A549 (cell line): ENCODE results near the gene PRKG1. TPM values are rescaled to one million over a fixed set of nuclear protein-coding genes. Genes with fewer than 3 reads are reported as not detected.

Experiments used
- ATAC-seq, 2 experiments: fragments of 200-7000 bp in 1 of 2; fragments of >200 bp in 1 of 2; cut with Nextera tagmentation in 1 of 2; cut with Tn5 transposase in 1 of 2; 3 replicates each; pipeline versions ENCODE4 v1.8.0 to v1.9.1; 2018 to 2020; ENCODE audit warnings: mild to moderate bottlenecking in 1 of 2, moderate library complexity in 1 of 2
- CTCF ChIA-PET: fragments of 300-600 bp; sonication (Branson Sonifier 250); formaldehyde crosslinking; extraction: SDS; loops from one replicate; lab custom pipeline; 2021; ENCODE audit warnings: antibody characterized with exemption, inconsistent platforms; lab: Yijun Ruan, JAX
- POLR2A ChIA-PET: fragments of 350-600 bp; formaldehyde crosslinking; extraction: SDS; loops from one replicate; lab custom pipeline; 2021; ENCODE audit warnings: antibody characterized with exemption, inconsistent platforms; lab: Yijun Ruan, JAX
- DNase-seq, 2 experiments: peaks; one replicate each; pipeline versions ENCODE4 v3.0.0 to v3.0.0-alpha.2; 2011 to 2016; ENCODE audit warnings: low read depth in 1 of 2, low spot score in 1 of 2
- FAIRE-seq: peaks from 2 replicates; lab custom pipeline; 2011; peaks lifted over from hg19 to GRCh38; lab: Jason Lieb, UNC
- H3K27ac ChIP-seq, 2 experiments: fragments of >200 bp; sonication (Bioruptor Twin); formaldehyde crosslinking; 3 replicates each; pipeline ENCODE4 v1.5.1; 2016 to 2017
- H3K4me1 ChIP-seq: fragments of >200 bp; sonication (Bioruptor Twin); formaldehyde crosslinking; 3 replicates; pipeline ENCODE4 v1.6.1; 2016
- H3K4me2 ChIP-seq: fragments of >200 bp; sonication (Bioruptor Twin); formaldehyde crosslinking; 3 replicates; pipeline ENCODE4 v1.6.1; 2016
- H3K4me3 ChIP-seq: fragments of >200 bp; sonication (Bioruptor Twin); formaldehyde crosslinking; 3 replicates; pipeline ENCODE4 v1.5.1; 2016
- H3K9me3 ChIP-seq: fragments of >200 bp; sonication (Bioruptor Twin); formaldehyde crosslinking; 3 replicates; pipeline ENCODE4 v1.6.1; 2016
- BHLHE40 ChIP-seq: IDR thresholded peaks from 2 replicates; pipeline ENCODE4 v1.6.1; 2012; ENCODE audit warnings: low read depth, low read length, inconsistent platforms
- CHD4 ChIP-seq: fragments of 200-600 bp; sonication (generic); IDR thresholded peaks from 2 replicates; pipeline ENCODE4 v1.6.1; 2016; ENCODE audit warnings: antibody characterized with exemption, mild to moderate bottlenecking, borderline replicate concordance
- EHMT2 ChIP-seq: fragments of 200-600 bp; sonication (generic); IDR thresholded peaks from 2 replicates; pipeline ENCODE4 v1.6.1; 2016; ENCODE audit warnings: antibody characterized with exemption, low read depth, mild to moderate bottlenecking, moderate library complexity
- GATA3 ChIP-seq: IDR thresholded peaks from 2 replicates; pipeline ENCODE4 v1.6.1; 2012; ENCODE audit warnings: borderline replicate concordance
- HDAC2 ChIP-seq: fragments of 200-600 bp; sonication (generic); IDR thresholded peaks from 2 replicates; pipeline ENCODE4 v1.6.1; 2016
- HMGXB4 ChIP-seq: fragments of 250-450 bp; sonication (Bioruptor Pico); IDR thresholded peaks from 2 replicates; pipeline ENCODE4 v1.5.0; 2021; ENCODE audit warnings: mild to moderate bottlenecking, moderate library complexity, borderline replicate concordance
- HOXA7 ChIP-seq: fragments of 250-450 bp; sonication (Bioruptor Pico); IDR thresholded peaks from 2 replicates; pipeline ENCODE4 v1.5.0; 2020; ENCODE audit warnings: mild to moderate bottlenecking, moderate library complexity
- HOXB13 ChIP-seq: fragments of 250-450 bp; sonication (Bioruptor Pico); IDR thresholded peaks from 2 replicates; pipeline ENCODE4 v1.5.0; 2020; ENCODE audit warnings: low read depth, mild to moderate bottlenecking, moderate library complexity
- JUN ChIP-seq, 2 experiments: fragments of >200 bp; sonication (Bioruptor Twin); formaldehyde crosslinking; IDR thresholded peaks; 2 replicates in 1 of 2; 3 replicates in 1 of 2; pipeline ENCODE4 v1.6.1; 2016 to 2017
- JUNB ChIP-seq: fragments of >200 bp; sonication (Bioruptor Twin); formaldehyde crosslinking; IDR thresholded peaks from 2 replicates; pipeline ENCODE4 v1.6.1; 2016
- KDM1A ChIP-seq: fragments of 200-600 bp; sonication (generic); IDR thresholded peaks from 2 replicates; pipeline ENCODE4 v1.6.1; 2016; ENCODE audit warnings: low read depth, mild to moderate bottlenecking
- KDM5A ChIP-seq: fragments of 200-600 bp; sonication (generic); IDR thresholded peaks from 2 replicates; pipeline ENCODE4 v1.6.1; 2016; ENCODE audit warnings: antibody characterized with exemption, mild to moderate bottlenecking
- MAFK ChIP-seq: fragments of 450-650 bp; IDR thresholded peaks from 2 replicates; pipeline ENCODE4 v1.6.1; 2014; ENCODE audit not compliant: partially characterized antibody
- MAZ ChIP-seq: fragments of 150-350 bp; IDR thresholded peaks from 2 replicates; pipeline ENCODE4 v1.6.1; 2014; ENCODE audit warnings: antibody characterized with exemption, low read depth, low read length, borderline replicate concordance
- NR3C1 ChIP-seq: fragments of >200 bp; sonication (Bioruptor Twin); formaldehyde crosslinking; IDR thresholded peaks from 3 replicates; pipeline ENCODE4 v1.6.1; 2017
- POLR2A ChIP-seq: IDR thresholded peaks from 2 replicates; pipeline ENCODE4 v1.6.1; 2012; ENCODE audit warnings: mild to moderate bottlenecking, low read length
- POLR2AphosphoS2 ChIP-seq: conservative IDR thresholded peaks from 2 replicates; pipeline ENCODE4 v1.6.1; 2012; ENCODE audit warnings: low read length, improper control_type of control experiment, inconsistent platforms
- RAD21 ChIP-seq, 2 experiments: fragments of >200 bp in 1 of 2; sonication (Bioruptor Twin) in 1 of 2; formaldehyde crosslinking in 1 of 2; IDR thresholded peaks in 1 of 2; conservative IDR thresholded peaks in 1 of 2; 2 replicates in 1 of 2; 3 replicates in 1 of 2; pipeline ENCODE4 v1.6.1; 2012 to 2018; ENCODE audit warnings: inconsistent platforms in 1 of 2
- REST ChIP-seq: fragments of 200-600 bp; sonication (generic); IDR thresholded peaks from 2 replicates; pipeline ENCODE4 v1.6.1; 2016; ENCODE audit warnings: antibody characterized with exemption, mild to moderate bottlenecking, moderate library complexity
- SREBF2 ChIP-seq: fragments of 450-650 bp; IDR thresholded peaks from 2 replicates; pipeline ENCODE4 v1.6.1; 2014; ENCODE audit warnings: mild to moderate bottlenecking, moderate library complexity
- TFCP2L1 ChIP-seq: fragments of 250-450 bp; sonication (Bioruptor Pico); IDR thresholded peaks from 2 replicates; pipeline ENCODE4 v1.5.0; 2021; ENCODE audit warnings: mild to moderate bottlenecking
- ZC3H11A ChIP-seq: fragments of 450-650 bp; IDR thresholded peaks from 2 replicates; pipeline ENCODE4 v1.6.1; 2014; ENCODE audit warnings: antibody characterized with exemption, mild to moderate bottlenecking
- ZFP36 ChIP-seq: fragments of 450-650 bp; IDR thresholded peaks from 2 replicates; pipeline ENCODE4 v1.6.1; 2014; ENCODE audit warnings: borderline replicate concordance; ENCODE audit not compliant: partially characterized antibody
- ZNF302 ChIP-seq: fragments of 250-450 bp; sonication (Bioruptor Pico); IDR thresholded peaks from 2 replicates; pipeline ENCODE4 v1.9.0; 2021; ENCODE audit warnings: inconsistent platforms, mild to moderate bottlenecking, moderate library complexity
- ZSCAN20 ChIP-seq: fragments of 250-450 bp; sonication (Bioruptor Pico); IDR thresholded peaks from 2 replicates; pipeline ENCODE4 v1.8.0; 2022; ENCODE audit warnings: mild to moderate bottlenecking, moderate library complexity
- WGBS: methylation state at CpG from one replicate; pipeline ENCODE4 v1.1.6; 2017; ENCODE audit errors: missing lambda C conversion rate; 5-methylcytosine and 5-hydroxymethylcytosine counted together
- polyA plus RNA-seq, 4 experiments: library from polyadenylated mRNA; depleted of rRNA in 3 of 4; stranded (reverse); fragments of >200 nt; fragmentation: RNase III in 1 of 4; extraction: RNeasy Plus Mini Kit Qiagen cat#74134 plus additional on column Dnase treatment in 1 of 4; gene quantifications; 2 replicates in 3 of 4; 3 replicates in 1 of 4; pipeline ENCODE4 v1.2.3, GENCODE V29; 2011 to 2017
- TF ChIP-seq, protein P1 (sequence below): fragments of 250-450 bp; sonication (Bioruptor Pico); IDR thresholded peaks from 2 replicates; pipeline ENCODE4 v1.5.0; 2020; ENCODE audit warnings: low read depth, mild to moderate bottlenecking, moderate library complexity
- TF ChIP-seq, protein P2 (sequence below): fragments of >200 bp; sonication (Bioruptor Twin); formaldehyde crosslinking; IDR thresholded peaks from 2 replicates; pipeline ENCODE4 v1.6.1; 2016

PRKG1 gene
- polyA plus RNA-seq, 2 of the 4 experiments (the other 2 are of a cell fraction) = not detected

GRCh38 chr10:51368943-51369342 is 294.7 kb downstream of the PRKG1 start:
- ATAC-seq = no peak
- WGBS = 15% methylated on average over 5 of the region's 5 CpGs
- TF ChIP-seq HMGXB4 (CRISPR knock-in tag) (no peak), EHMT2 (no peak), HOXA7 (CRISPR knock-in tag) (no peak), MAZ (no peak), NR3C1 (no peak), JUN (IDR thresholded peaks at IDR 0.05) (no peak), ZC3H11A (no peak), POLR2A (no peak), ZNF302 (CRISPR knock-in tag) (no peak), CHD4 (no peak), REST (no peak), POLR2AphosphoS2 (no peak), JUNB (no peak), ZSCAN20 (no peak), MAFK (no peak), TFCP2L1 (CRISPR knock-in tag) (no peak), BHLHE40 (no peak), GATA3 (no peak), SREBF2 (no peak)
- TF ChIP-seq, protein P1, sequence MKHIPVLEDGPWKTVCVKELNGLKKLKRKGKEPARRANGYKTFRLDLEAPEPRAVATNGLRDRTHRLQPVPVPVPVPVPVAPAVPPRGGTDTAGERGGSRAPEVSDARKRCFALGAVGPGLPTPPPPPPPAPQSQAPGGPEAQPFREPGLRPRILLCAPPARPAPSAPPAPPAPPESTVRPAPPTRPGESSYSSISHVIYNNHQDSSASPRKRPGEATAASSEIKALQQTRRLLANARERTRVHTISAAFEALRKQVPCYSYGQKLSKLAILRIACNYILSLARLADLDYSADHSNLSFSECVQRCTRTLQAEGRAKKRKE (CRISPR knock-in tag) = no peak
- ChIA-PET POLR2A (no interaction called here), CTCF (no interaction called here)
- Histone ChIP-seq H3K9me3 (no peaks in the 10 kb centered on the region), H3K4me1 (no peaks in the 10 kb centered on the region), H3K4me2 (no peak overlapping the region), H3K4me3 (no peak overlapping the region), H3K27ac (no peak overlapping the region)
- no peak for DNase-seq
- no peak for FAIRE-seq

DNA sequence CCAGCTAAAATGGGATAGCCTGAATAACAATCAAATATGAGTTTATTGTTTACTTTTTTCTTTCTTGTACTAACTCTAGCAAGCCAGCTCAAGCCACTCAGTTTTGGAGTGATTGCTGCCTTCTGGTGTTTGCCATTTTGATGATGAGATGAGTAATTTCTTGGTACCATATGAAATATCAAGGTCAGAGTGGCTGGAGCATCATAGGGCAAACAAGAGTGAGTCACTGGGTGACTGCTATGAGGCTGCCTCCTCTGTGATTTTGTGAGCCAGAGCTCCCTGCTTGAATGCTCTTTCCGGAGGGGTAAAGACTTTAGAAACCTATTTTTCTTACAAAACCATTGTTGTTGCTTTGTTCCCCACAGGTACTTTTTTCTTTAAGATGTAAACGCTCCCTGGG is 295.6 kb downstream of the PRKG1 start:
- ChIA-PET CTCF (no interaction called here), POLR2A (no interaction called here)
- Histone ChIP-seq H3K9me3 (no peaks in the 10 kb centered on the region), H3K27ac (no peak overlapping the region), H3K4me3 (no peak overlapping the region), H3K4me1 (no peaks in the 10 kb centered on the region), H3K4me2 (no peak overlapping the region)
- FAIRE-seq (no peak), DNase-seq (no peak), ATAC-seq (no peak)
- 2% methylated on average over 2 of the region's 2 CpGs for WGBS
- TF ChIP-seq KDM5A = no peak
- TF ChIP-seq RAD21 (conservative IDR thresholded peaks at IDR 0.05 in 1 of 2, IDR thresholded peaks at IDR 0.05 in 1 of 2) = no peak
- TF ChIP-seq, protein P2, sequence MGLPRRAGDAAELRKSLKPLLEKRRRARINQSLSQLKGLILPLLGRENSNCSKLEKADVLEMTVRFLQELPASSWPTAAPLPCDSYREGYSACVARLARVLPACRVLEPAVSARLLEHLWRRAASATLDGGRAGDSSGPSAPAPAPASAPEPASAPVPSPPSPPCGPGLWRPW = no peak
- no peak for TF ChIP-seq BHLHE40
- TF ChIP-seq HDAC2 = no peak
- TF ChIP-seq GATA3 = no peak
- TF ChIP-seq ZFP36 = no peak
- TF ChIP-seq ZNF302 (CRISPR knock-in tag) = no peak
- TF ChIP-seq ZSCAN20 = no peak
- no peak for TF ChIP-seq HOXB13 (CRISPR knock-in tag)
- TF ChIP-seq KDM1A = no peak
